HepG2 (cell line): ENCODE results near the gene MED12L. TPM values are rescaled to one million over a fixed set of nuclear protein-coding genes. Genes with fewer than 3 reads are reported as not detected.
"Not testable (repeated sequence)": the region's sequence is repeated elsewhere in the genome, so short reads cannot be mapped to it uniquely, and the experiment has no call there.

Experiments
- ATAC-seq: fragments of 200-7000 bp; cut with Tn5 transposase; 3 replicates; pipeline ENCODE4 v1.9.1; 2020; ENCODE audit warnings: mild to moderate bottlenecking, moderate library complexity
- BruUV-seq: library from RNA; stranded (reverse); fragments of 400-500 nt; replicated peaks from 2 replicates; lab custom pipeline; 2021; lab: Mats Ljungman, UMichigan
- CTCF ChIA-PET: fragments of 300-600 bp; formaldehyde crosslinking; extraction: SDS; loops from one replicate; lab custom pipeline; 2021; ENCODE audit warnings: low total read pairs, inconsistent platforms, low intra/inter-chr PET ratio; lab: Yijun Ruan, JAX
- POLR2A ChIA-PET: fragments of 350-600 bp; sonication (Branson Sonifier 250); formaldehyde crosslinking; loops from one replicate; lab custom pipeline; 2020; ENCODE audit warnings: antibody characterized with exemption, inconsistent platforms; lab: Yijun Ruan, JAX
- DNase-seq: peaks from one replicate; pipeline ENCODE4 v3.0.0-alpha.2; 2015; ENCODE audit warnings: low spot score
- FAIRE-seq: peaks from 3 replicates; lab custom pipeline; 2011; peaks lifted over from hg19 to GRCh38; lab: Jason Lieb, UNC
- H2AFZ ChIP-seq: one replicate; pipeline ENCODE4 v1.6.1; 2011; ENCODE audit warnings: low read length, inconsistent platforms
- H3K27ac ChIP-seq: fragments of 300-600 bp; 3 replicates; pipeline ENCODE4 v1.8.0; 2011; ENCODE audit warnings: mixed run types, mild to moderate bottlenecking, mixed read lengths, low read length, inconsistent platforms; ENCODE audit not compliant: insufficient read depth; ENCODE audit errors: extremely low read length
- H3K27me3 ChIP-seq, 2 experiments: fragments of 200-600 bp in 1 of 2; 2 replicates in 1 of 2; 3 replicates in 1 of 2; pipeline versions ENCODE4 v1.6.0 to v1.8.0; 2011; ENCODE audit warnings: low read length in 2 of 2, mild to moderate bottlenecking in 2 of 2, moderate library complexity in 2 of 2, inconsistent platforms in 1 of 2; ENCODE audit not compliant: insufficient read depth in 2 of 2, control insufficient read depth in 1 of 2
- H3K36me3 ChIP-seq, 2 experiments: fragments of 200-600 bp in 1 of 2; replicated peaks in 1 of 2; 2 replicates in 1 of 2; 3 replicates in 1 of 2; pipeline versions ENCODE4 v1.5.1 to v1.8.0; 2011; ENCODE audit warnings: low read length in 2 of 2, inconsistent platforms in 1 of 2; ENCODE audit not compliant: insufficient read depth in 2 of 2, control insufficient read depth in 1 of 2
- H3K4me1 ChIP-seq: 2 replicates; pipeline ENCODE4 v1.5.1; 2012; ENCODE audit warnings: low read length, inconsistent platforms; ENCODE audit not compliant: insufficient read depth
- H3K4me2 ChIP-seq: 2 replicates; pipeline ENCODE4 v1.6.0; 2011; ENCODE audit warnings: low read depth, low read length, inconsistent platforms
- H3K4me3 ChIP-seq, 3 experiments: fragments of 200-600 bp in 1 of 3; sonication (generic), shearing (Covaris generic) in 1 of 3; replicated peaks in 1 of 3; 2 replicates each; pipeline ENCODE4 v1.5.1; 2011 to 2016; ENCODE audit warnings: low read length in 3 of 3, inconsistent platforms in 2 of 3, low read depth in 2 of 3, mild to moderate bottlenecking in 2 of 3, control low read depth in 1 of 3, mixed read lengths in 1 of 3; ENCODE audit not compliant: insufficient read depth in 1 of 3
- H3K79me2 ChIP-seq: one replicate; pipeline ENCODE4 v1.6.1; 2011; ENCODE audit warnings: low read length, inconsistent platforms; ENCODE audit not compliant: insufficient read depth
- H3K9ac ChIP-seq: 2 replicates; pipeline ENCODE4 v1.6.0; 2011; ENCODE audit warnings: mild to moderate bottlenecking, low read depth, low read length, inconsistent platforms; ENCODE audit not compliant: insufficient read depth
- H3K9me3 ChIP-seq: 2 replicates; pipeline ENCODE4 v1.5.1; 2012; ENCODE audit warnings: mild to moderate bottlenecking, low read length
- H4K20me1 ChIP-seq: 2 replicates; pipeline ENCODE4 v1.6.0; 2011; ENCODE audit warnings: inconsistent platforms, mild to moderate bottlenecking, low read length, moderate library complexity; ENCODE audit not compliant: insufficient read depth
- ZNF367 ChIP-seq: sonication (generic); formaldehyde crosslinking; IDR thresholded peaks from 2 replicates; pipeline ENCODE4 v1.4.0; 2020; ENCODE audit warnings: missing genetic modification reagents, borderline replicate concordance
- ZNF678 ChIP-seq: sonication (generic); formaldehyde crosslinking; IDR thresholded peaks from 2 replicates; pipeline ENCODE4 v1.4.0; 2020; ENCODE audit warnings: mild to moderate bottlenecking, missing genetic modification reagents
- WGBS: methylation state at CpG from one replicate; pipeline ENCODE4 v1.1.6; 2017; ENCODE audit warnings: low lambda C conversion rate; 5-methylcytosine and 5-hydroxymethylcytosine counted together
- in situ Hi-C: cut with HindIII; loops from 2 replicates; pipeline ENCODE4 v1.10.0; 2017; ENCODE audit warnings: low pct_unique_long_range_greater_than_20kb; ENCODE audit not compliant: extremely low pct_ligation_motif_present
- intact Hi-C: fragments of 100-400 bp; cut with micrococcal nuclease; formaldehyde crosslinking; loops from one replicate; pipeline ENCODE4 v1.10.0; 2022; ENCODE audit not compliant: unreplicated experiment
- polyA plus RNA-seq, 8 experiments: library from polyadenylated mRNA; depleted of rRNA in 3 of 8; stranded (reverse) in 7 of 8; unstranded in 1 of 8; fragments of >200 nt; fragmentation: Illumina TruSeq in 4 of 8; extraction: Trizol in 4 of 8; gene quantifications; 2 replicates each; pipeline versions ENCODE4 v1.2.1 to v1.2.3, GENCODE V29; 2011 to 2016; ENCODE audit warnings: low read depth in 4 of 8, missing spikeins in 1 of 8, mixed read lengths in 1 of 8; ENCODE audit not compliant: insufficient read depth in 1 of 8
- total RNA-seq, 5 experiments: library from RNA; depleted of rRNA; stranded (reverse); fragments of >200 nt; fragmentation: Illumina TruSeq; extraction: Trizol; gene quantifications; 2 replicates each; pipeline ENCODE4 v1.2.3, GENCODE V29; 2016; ENCODE audit warnings: low read depth in 1 of 5
- TF ChIP-seq, protein P1 (sequence below): sonication (generic); formaldehyde crosslinking; IDR thresholded peaks from 2 replicates; pipeline ENCODE4 v1.4.0; 2020; ENCODE audit warnings: missing genetic modification reagents

The MED12L gene
- total and polyA plus RNA-seq, 2 of the 13 experiments (the other 11 are each of a cell fraction or from before 2014, with no cell fraction given), result 0.07 to 0.64 TPM

DNA sequence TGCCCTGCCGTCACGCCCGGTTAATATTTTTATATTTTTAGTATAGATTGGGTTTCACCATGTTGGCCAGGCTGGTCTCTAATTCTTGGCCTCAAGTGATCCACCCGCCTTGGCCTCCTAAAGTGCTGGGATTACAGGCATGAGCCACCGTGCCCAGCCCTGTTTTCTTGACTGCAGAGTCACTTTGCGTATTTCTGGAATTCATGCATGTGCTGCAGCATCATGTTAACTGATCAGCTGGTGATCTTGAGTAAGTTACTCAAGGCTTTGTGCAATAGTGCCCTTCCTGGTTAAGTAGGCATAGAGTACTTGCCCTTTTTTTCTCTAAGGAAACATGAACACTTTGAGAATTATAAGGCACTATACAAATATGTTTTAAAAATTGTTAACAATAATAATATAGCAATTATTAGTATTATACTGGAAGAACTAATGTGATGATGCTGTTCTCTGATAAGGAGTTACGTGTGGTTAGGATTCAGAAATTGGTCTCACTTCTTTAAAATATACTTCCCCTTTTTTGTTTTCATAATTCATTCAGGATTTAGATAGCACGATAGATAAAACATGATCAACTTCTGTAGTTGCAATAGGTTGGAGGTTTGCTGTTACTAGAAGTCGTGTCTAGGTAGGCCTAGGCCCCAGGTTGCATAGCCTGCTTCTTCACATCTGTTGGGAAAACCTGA lies 83.9 kb downstream of the MED12L start (continued):
- TF ChIP-seq ZNF367 (CRISPR knock-in tag) (no peak), ZNF678 (no peak)
- TF ChIP-seq, protein P1, sequence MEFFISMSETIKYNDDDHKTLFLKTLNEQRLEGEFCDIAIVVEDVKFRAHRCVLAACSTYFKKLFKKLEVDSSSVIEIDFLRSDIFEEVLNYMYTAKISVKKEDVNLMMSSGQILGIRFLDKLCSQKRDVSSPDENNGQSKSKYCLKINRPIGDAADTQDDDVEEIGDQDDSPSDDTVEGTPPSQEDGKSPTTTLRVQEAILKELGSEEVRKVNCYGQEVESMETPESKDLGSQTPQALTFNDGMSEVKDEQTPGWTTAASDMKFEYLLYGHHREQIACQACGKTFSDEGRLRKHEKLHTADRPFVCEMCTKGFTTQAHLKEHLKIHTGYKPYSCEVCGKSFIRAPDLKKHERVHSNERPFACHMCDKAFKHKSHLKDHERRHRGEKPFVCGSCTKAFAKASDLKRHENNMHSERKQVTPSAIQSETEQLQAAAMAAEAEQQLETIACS (CRISPR knock-in tag), result no peak

DNA sequence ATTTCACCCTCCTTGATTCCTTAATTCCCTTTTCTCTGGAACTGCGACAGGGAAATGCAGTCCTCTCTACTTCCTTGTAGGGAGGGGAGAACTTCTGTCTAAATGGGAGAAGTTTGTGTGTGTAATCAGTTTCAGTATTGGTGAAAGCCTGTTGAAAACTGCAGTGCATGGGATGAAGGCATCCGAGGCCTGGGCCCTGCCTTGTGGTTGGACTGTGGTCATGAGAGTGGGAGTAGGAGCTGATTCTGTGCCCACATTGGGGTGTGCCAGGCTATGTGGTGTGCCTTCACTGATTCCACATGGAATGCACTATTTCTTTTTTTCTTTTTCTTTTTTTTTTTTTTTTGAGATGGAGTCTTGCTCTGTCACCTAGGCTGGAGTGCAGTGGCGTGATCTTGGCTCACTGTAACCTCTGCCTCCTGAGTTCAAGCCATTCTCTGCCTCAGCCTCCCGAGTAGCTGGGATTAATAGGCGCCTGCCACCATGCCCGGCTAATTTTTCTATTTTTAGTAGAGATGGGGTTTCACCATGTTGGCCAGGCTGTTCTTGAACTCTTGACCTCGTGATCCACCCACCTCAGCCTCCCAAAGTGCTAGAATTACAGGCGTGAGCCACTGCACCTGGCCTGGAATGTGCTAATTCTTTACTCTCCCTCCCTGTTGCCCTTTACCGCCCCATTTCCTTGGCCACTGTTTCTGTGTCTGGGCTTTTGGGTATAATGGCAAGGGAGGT lies 84.7 kb downstream of the MED12L start:
- 94% methylated on average over 9 of the region's 9 CpGs for WGBS
- CTCF ChIA-PET, result interaction anchor here (1.9 to 6.1 kb wide), 3 partner anchors 57 to 113 kb away, joined by 5 to 130 read pairs (median 29); no protein-coding TSS in a partner anchor
- H4K20me1 ChIP-seq, DNase-seq, H3K9ac ChIP-seq, H3K27ac ChIP-seq, H3K79me2 ChIP-seq, H3K9me3 ChIP-seq, H3K36me3 ChIP-seq, POLR2A ChIA-PET, H3K4me3 ChIP-seq, H3K27me3 ChIP-seq, H3K4me2 ChIP-seq, FAIRE-seq, H2AFZ ChIP-seq, ATAC-seq, BruUV-seq: not testable (repeated sequence)
- intact Hi-C loops (loop anchor here (5.0 kb wide), 2 partner anchors 42 to 747 kb away; no protein-coding TSS in a partner anchor), in situ Hi-C loops (loop anchor here (5.0 kb wide), 2 partner anchors 57 to 112 kb away; no protein-coding TSS in a partner anchor)
- H3K4me1 ChIP-seq, result peaks cover 44% of the 10 kb centered on the region
